Fibroblast of pulmonary artery (primary cell): ENCODE data around the gene TMEM184B.

Experiments
- DNase-seq: peaks from one replicate; pipeline ENCODE4 v3.0.0-alpha.2; 2010; ENCODE audit warnings: low read depth
- H3K4me3 ChIP-seq: replicated peaks from 2 replicates; pipeline ENCODE4 v1.5.1; 2011; ENCODE audit warnings: low read depth, mild to moderate bottlenecking, control low read depth, low read length, moderate library complexity
- CTCF ChIP-seq: IDR thresholded peaks from 2 replicates; pipeline ENCODE4 v1.5.1; 2011; ENCODE audit warnings: mild to moderate bottlenecking, control low read depth, low read length, inconsistent platforms; ENCODE audit errors: missing control alignments

The TMEM184B gene

GRCh38 chr22:38311323-38311620 is 38.5 kb upstream of the TMEM184B start:
- H3K4me3 ChIP-seq: no peak overlapping the region
- no peak for DNase-seq
- TF ChIP-seq CTCF: no peak

- H3K4me3 ChIP-seq: no peak overlapping the region
- no peak for DNase-seq
- TF ChIP-seq CTCF: no peak
Measured at GRCh38 chr22:38310518-38311322, 37.9 kb upstream of the TMEM184B start.

- TF ChIP-seq CTCF: no peak
- DNase-seq: no peak
Measured at GRCh38 chr22:38309614-38310517, 37.1 kb upstream of the TMEM184B start.

GRCh38 chr22:38308791-38309498 is 36.1 kb upstream of the TMEM184B start:
- H3K4me3 ChIP-seq: no peak overlapping the region
- TF ChIP-seq CTCF: no peak
- no peak for DNase-seq

More at GRCh38 chr22:38309614-38310517, 37.1 kb upstream of the TMEM184B start:
- no peak overlapping the region for H3K4me3 ChIP-seq

GRCh38 chr22:38305471-38306448 is 33.0 kb upstream of the TMEM184B start:
- no peak for TF ChIP-seq CTCF
- no peak overlapping the region for H3K4me3 ChIP-seq
- peak; percentile 53 for DNase-seq

- no peak overlapping the region for H3K4me3 ChIP-seq
- no peak for DNase-seq
- TF ChIP-seq CTCF: peak; percentile 10
Measured at GRCh38 chr22:38304526-38304925, 31.7 kb upstream of the TMEM184B start.
